Trophoblast cell (in vitro differentiated cells and primary cell): ENCODE results near the gene KCNAB1.

Experiments used
- DNase-seq, 2 donors: peaks; one replicate each; pipeline ENCODE4 v3.0.0-alpha.2; 2016
- H2AFZ ChIP-seq: 2 replicates; pipeline ENCODE4 v1.6.1; 2013; ENCODE audit warnings: low read length, moderate library complexity, mild to moderate bottlenecking; ENCODE audit not compliant: insufficient read depth, poor library complexity
- H2AK5ac ChIP-seq: 2 replicates; pipeline ENCODE4 v1.6.1; 2013; ENCODE audit warnings: mild to moderate bottlenecking, low read length
- H2BK120ac ChIP-seq: 2 replicates; pipeline ENCODE4 v1.6.1; 2013; ENCODE audit warnings: low read length, mild to moderate bottlenecking, moderate library complexity; ENCODE audit not compliant: insufficient read depth, poor library complexity
- H2BK12ac ChIP-seq: 2 replicates; pipeline ENCODE4 v1.6.1; 2013; ENCODE audit warnings: mild to moderate bottlenecking, low read length, moderate library complexity
- H2BK5ac ChIP-seq: 2 replicates; pipeline ENCODE4 v1.6.1; 2013; ENCODE audit warnings: low read length, low read depth, moderate library complexity, mild to moderate bottlenecking; ENCODE audit not compliant: poor library complexity
- H3K14ac ChIP-seq: 2 replicates; pipeline ENCODE4 v1.6.1; 2013; ENCODE audit warnings: mild to moderate bottlenecking, low read length
- H3K18ac ChIP-seq: 2 replicates; pipeline ENCODE4 v1.6.1; 2013; ENCODE audit warnings: mild to moderate bottlenecking, low read length
- H3K23ac ChIP-seq: 2 replicates; pipeline ENCODE4 v1.6.1; 2013; ENCODE audit warnings: low read length
- H3K27ac ChIP-seq: 2 replicates; pipeline ENCODE4 v1.5.1; 2013; ENCODE audit warnings: low read depth, mild to moderate bottlenecking, inconsistent platforms, low read length, moderate library complexity
- H3K27me3 ChIP-seq: 2 replicates; pipeline ENCODE4 v1.6.1; 2013; ENCODE audit warnings: inconsistent platforms, mild to moderate bottlenecking, low read length, moderate library complexity; ENCODE audit not compliant: insufficient read depth
- H3K36me3 ChIP-seq, 2 experiments: 1 replicate in 1 of 2; 2 replicates in 1 of 2; pipeline ENCODE4 v1.6.1; 2013; ENCODE audit warnings: low read length in 2 of 2, mild to moderate bottlenecking in 2 of 2, moderate library complexity in 1 of 2; ENCODE audit not compliant: insufficient read depth in 2 of 2, control insufficient read depth in 1 of 2
- H3K4ac ChIP-seq: 2 replicates; pipeline ENCODE4 v1.6.1; 2013; ENCODE audit warnings: low read depth, mild to moderate bottlenecking, low read length, moderate library complexity
- H3K4me1 ChIP-seq, 2 experiments: 1 replicate in 1 of 2; 2 replicates in 1 of 2; pipeline ENCODE4 v1.6.1; 2013; ENCODE audit warnings: low read length in 2 of 2, mild to moderate bottlenecking in 2 of 2, moderate library complexity in 1 of 2; ENCODE audit not compliant: insufficient read depth in 2 of 2, control insufficient read depth in 1 of 2
- H3K4me2 ChIP-seq: 2 replicates; pipeline ENCODE4 v1.6.1; 2013; ENCODE audit warnings: inconsistent platforms, mild to moderate bottlenecking, low read length, moderate library complexity
- H3K4me3 ChIP-seq: 2 replicates; pipeline ENCODE4 v1.5.1; 2013; ENCODE audit warnings: mild to moderate bottlenecking, low read depth, low read length, inconsistent platforms
- H3K79me1 ChIP-seq: one replicate; pipeline ENCODE4 v1.6.1; 2013; ENCODE audit warnings: low read length
- H3K79me2 ChIP-seq: 2 replicates; pipeline ENCODE4 v1.6.1; 2013; ENCODE audit warnings: low read length, mild to moderate bottlenecking; ENCODE audit not compliant: control insufficient read depth, insufficient read depth, poor library complexity
- H3K9ac ChIP-seq: 2 replicates; pipeline ENCODE4 v1.6.1; 2013; ENCODE audit warnings: mild to moderate bottlenecking, low read length
- H3K9me3 ChIP-seq: 2 replicates; pipeline ENCODE4 v1.6.1; 2013; ENCODE audit warnings: low read depth, mild to moderate bottlenecking, control low read depth, inconsistent platforms, low read length; ENCODE audit not compliant: insufficient read depth
- H4K12ac ChIP-seq: 2 replicates; pipeline ENCODE4 v1.6.1; 2013; ENCODE audit warnings: low read depth, mild to moderate bottlenecking, low read length, moderate library complexity
- H4K8ac ChIP-seq: 2 replicates; pipeline ENCODE4 v1.6.1; 2013; ENCODE audit warnings: low read depth, mild to moderate bottlenecking, low read length, moderate library complexity
- H4K91ac ChIP-seq: one replicate; pipeline ENCODE4 v1.6.1; 2013; ENCODE audit warnings: low read depth, mild to moderate bottlenecking, low read length, moderate library complexity
- WGBS: extraction: QIAGEN DNeasy Blood & Tissue Kit; methylation state at CpG from one replicate; pipeline ENCODE4 v1.1.7; 2013; ENCODE audit warnings: missing lambda C conversion rate; ENCODE audit not compliant: insufficient read length, insufficient coverage; ENCODE audit errors: extremely low coverage; 5-methylcytosine and 5-hydroxymethylcytosine counted together

KCNAB1 gene

GRCh38 chr3:156353563-156353962 lies 233.2 kb downstream of the KCNAB1 start:
- H3K9me3 ChIP-seq: peaks cover 2% of the 10 kb centered on the region
- H3K4me2 ChIP-seq: no peak overlapping the region
- no peak overlapping the region for H3K23ac ChIP-seq
- no peak overlapping the region for H2AK5ac ChIP-seq
- no peak overlapping the region for H3K4ac ChIP-seq
- WGBS: no CpG with 5 or more reads among the region's 5 CpGs
- H2BK12ac ChIP-seq: no peak overlapping the region
- H2BK120ac ChIP-seq: no peak overlapping the region
- H3K79me1 ChIP-seq: no peaks in the 10 kb centered on the region
- no peak overlapping the region for H3K18ac ChIP-seq
- no peak overlapping the region for H3K4me3 ChIP-seq
- no peak overlapping the region for H3K9ac ChIP-seq
- no peak overlapping the region for H2AFZ ChIP-seq
- no peaks in the 10 kb centered on the region for H3K36me3 ChIP-seq
- H3K4me1 ChIP-seq: no peaks in the 10 kb centered on the region
- H4K8ac ChIP-seq: no peak overlapping the region
- H2BK5ac ChIP-seq: no peak overlapping the region
- H4K91ac ChIP-seq: no peak overlapping the region
- H3K27me3 ChIP-seq: no peaks in the 10 kb centered on the region
- peak in 1 of 2 donors; percentile 2 for DNase-seq
- no peak overlapping the region for H3K14ac ChIP-seq
- no peak overlapping the region for H4K12ac ChIP-seq
- H3K27ac ChIP-seq: no peak overlapping the region
- no peaks in the 10 kb centered on the region for H3K79me2 ChIP-seq

DNA sequence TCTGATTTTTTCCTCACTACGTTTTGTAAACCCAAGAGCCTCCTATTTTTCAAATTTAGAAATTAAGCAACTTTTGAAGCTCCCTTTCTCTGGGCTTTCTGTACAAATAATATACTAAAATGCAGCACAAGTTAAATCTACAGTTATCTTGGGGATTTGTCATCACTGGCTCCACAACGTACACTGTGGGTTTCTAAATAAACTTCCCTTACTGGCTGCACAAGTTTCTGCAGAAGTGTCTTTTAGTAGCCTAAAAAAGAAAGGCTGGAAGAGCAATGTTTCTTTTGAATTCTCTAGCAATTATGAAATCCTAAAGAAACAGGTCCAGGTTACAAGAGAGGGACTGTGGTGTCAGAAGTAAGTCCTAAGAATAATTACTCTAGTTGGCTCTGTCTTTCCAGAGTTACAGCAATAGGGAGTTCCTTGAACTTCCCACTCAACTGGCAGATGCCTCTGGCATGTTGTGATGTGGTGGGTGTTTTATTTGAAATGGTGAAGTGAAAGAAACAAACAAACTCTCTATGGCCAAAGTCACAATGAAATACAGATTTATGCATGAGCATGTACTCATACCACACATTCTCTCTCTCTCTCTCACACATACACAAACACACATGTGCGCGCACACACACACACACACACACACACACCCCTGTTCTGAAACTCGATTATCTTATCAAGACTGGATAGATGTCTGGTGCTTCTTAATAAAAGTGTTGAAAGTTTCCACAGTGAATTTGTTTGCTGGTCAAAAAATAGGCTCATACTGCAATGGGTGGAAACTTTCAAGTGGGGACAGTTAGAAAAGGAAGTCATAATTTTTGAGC lies 236.4 kb downstream of the KCNAB1 start:
- Histone ChIP-seq H3K23ac (no peak overlapping the region), H4K8ac (no peak overlapping the region), H3K4me1 (no peaks in the 10 kb centered on the region), H3K4ac (no peak overlapping the region), H3K9me3 (peaks cover 2% of the 10 kb centered on the region), H3K36me3 (no peaks in the 10 kb centered on the region), H3K9ac (no peak overlapping the region), H3K4me2 (no peak overlapping the region), H2BK5ac (no peak overlapping the region), H3K79me1 (no peaks in the 10 kb centered on the region), H2AK5ac (no peak overlapping the region), H2BK120ac (no peak overlapping the region), H3K18ac (no peak overlapping the region), H3K27me3 (no peaks in the 10 kb centered on the region), H3K14ac (no peak overlapping the region), H3K4me3 (no peak overlapping the region), H2BK12ac (no peak overlapping the region), H4K91ac (no peak overlapping the region), H3K27ac (no peak overlapping the region), H3K79me2 (no peaks in the 10 kb centered on the region), H4K12ac (no peak overlapping the region), H2AFZ (no peak overlapping the region)
- no peak for DNase-seq
- no CpG with 5 or more reads among the region's 5 CpGs for WGBS

- H3K4me1 ChIP-seq: no peaks in the 10 kb centered on the region
- H3K18ac ChIP-seq: no peak overlapping the region
- H3K4me3 ChIP-seq: no peak overlapping the region
- H3K4me2 ChIP-seq: no peak overlapping the region
- no peak overlapping the region for H2AK5ac ChIP-seq
- WGBS: no CpG with 5 or more reads among the region's 2 CpGs
- H3K79me2 ChIP-seq: no peaks in the 10 kb centered on the region
- no peak overlapping the region for H3K4ac ChIP-seq
- no peaks in the 10 kb centered on the region for H3K79me1 ChIP-seq
- H3K36me3 ChIP-seq: no peaks in the 10 kb centered on the region
- no peak overlapping the region for H3K14ac ChIP-seq
- DNase-seq: no peak
- H2AFZ ChIP-seq: no peak overlapping the region
- H2BK5ac ChIP-seq: no peak overlapping the region
- H3K27ac ChIP-seq: no peak overlapping the region
- H4K12ac ChIP-seq: no peak overlapping the region
- H4K91ac ChIP-seq: no peak overlapping the region
- no peak overlapping the region for H3K23ac ChIP-seq
- H2BK120ac ChIP-seq: no peak overlapping the region
- no peak overlapping the region for H2BK12ac ChIP-seq
- H3K9me3 ChIP-seq: peaks cover 2% of the 10 kb centered on the region
- no peak overlapping the region for H3K9ac ChIP-seq
- H3K27me3 ChIP-seq: no peaks in the 10 kb centered on the region
- H4K8ac ChIP-seq: no peak overlapping the region
Observed at GRCh38 chr3:156358232-156358631, 237.9 kb downstream of the KCNAB1 start.

DNA sequence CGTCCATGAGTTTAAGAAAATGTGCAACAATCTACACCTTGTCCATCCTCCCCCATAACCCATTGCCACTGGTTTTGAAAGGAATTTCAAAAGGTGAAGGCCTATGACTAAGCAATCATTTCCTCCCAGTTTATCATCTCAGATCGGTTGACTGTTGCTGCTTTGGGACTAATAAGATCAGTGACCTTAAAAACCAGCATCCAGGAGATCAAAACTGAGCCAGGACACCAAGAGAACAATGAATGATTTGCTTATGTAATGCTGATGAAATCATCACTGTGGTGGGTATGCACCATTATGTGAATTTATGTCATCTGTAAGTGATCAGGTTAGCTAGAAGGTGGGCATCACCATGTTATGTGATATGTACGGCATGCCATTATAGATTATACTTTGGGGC lies 239.0 kb downstream of the KCNAB1 start:
- no CpG with 5 or more reads among the region's 3 CpGs for WGBS
- no peak overlapping the region for H2BK5ac ChIP-seq

More for the DNA sequence above, 239.0 kb downstream of the KCNAB1 start:
- Histone ChIP-seq H3K36me3 (no peaks in the 10 kb centered on the region), H2BK12ac (no peak overlapping the region), H2AFZ (no peak overlapping the region), H3K4ac (no peak overlapping the region), H4K91ac (no peak overlapping the region), H4K12ac (no peak overlapping the region), H3K9ac (no peak overlapping the region), H3K79me1 (no peaks in the 10 kb centered on the region), H3K27me3 (no peaks in the 10 kb centered on the region), H3K23ac (no peak overlapping the region), H3K14ac (no peak overlapping the region), H3K4me3 (no peak overlapping the region), H3K79me2 (no peaks in the 10 kb centered on the region), H3K4me2 (no peak overlapping the region), H3K18ac (no peak overlapping the region), H2BK120ac (no peak overlapping the region), H3K27ac (no peak overlapping the region), H3K9me3 (no peaks in the 10 kb centered on the region), H2AK5ac (no peak overlapping the region), H4K8ac (no peak overlapping the region), H3K4me1 (no peaks in the 10 kb centered on the region)
- no peak for DNase-seq
